SK-N-MC (cell line): ENCODE results near the gene MCU.
"Not testable (repeated sequence)": the region's sequence is repeated elsewhere in the genome, so short reads cannot be mapped to it uniquely, and the experiment has no call there.

Experiments used
- DNase-seq: peaks from one replicate; pipeline ENCODE4 v3.0.0-alpha.2; 2011; ENCODE audit warnings: low read depth, low spot score
- H3K27ac ChIP-seq: fragments of 200-600 bp; sonication (generic); 2 replicates; pipeline ENCODE4 v1.5.1; 2016; ENCODE audit warnings: mixed run types
- H3K36me3 ChIP-seq: fragments of 200-600 bp; sonication (generic); 2 replicates; pipeline ENCODE4 v1.6.1; 2017; ENCODE audit warnings: antibody characterized with exemption, low read length, mixed read lengths; ENCODE audit not compliant: insufficient read depth
- H3K4me3 ChIP-seq: fragments of 200-600 bp; sonication (generic); 2 replicates; pipeline ENCODE4 v1.5.1; 2016
- H3K9ac ChIP-seq: fragments of 200-600 bp; sonication (generic); 2 replicates; pipeline ENCODE4 v1.8.0; 2017; ENCODE audit warnings: mixed run types, mixed read lengths; ENCODE audit not compliant: insufficient read length
- H3K9me3 ChIP-seq: fragments of 200-600 bp; sonication (generic); 2 replicates; pipeline ENCODE4 v1.6.1; 2017; ENCODE audit warnings: low read depth, mild to moderate bottlenecking, antibody characterized with exemption, low read length, moderate library complexity, mixed read lengths
- EZH2 ChIP-seq: fragments of 200-600 bp; sonication (generic); IDR thresholded peaks from one replicate; pipeline ENCODE4 v1.6.1; 2017; ENCODE audit warnings: antibody characterized with exemption
- FOXP2 ChIP-seq: optimal IDR thresholded peaks from 2 replicates; pipeline ENCODE3; 2011; ENCODE audit warnings: mild to moderate bottlenecking, moderate library complexity; ENCODE audit not compliant: insufficient read depth; ENCODE audit errors: extremely low read length, control extremely low read depth
- POLR2AphosphoS5 ChIP-seq: IDR thresholded peaks from 2 replicates; pipeline ENCODE4 v1.6.1; 2012; ENCODE audit warnings: mild to moderate bottlenecking, low read depth, low read length, borderline replicate concordance

MCU gene

GRCh38 chr10:72744566-72744965 lies 52.6 kb downstream of the MCU start:
- no peak overlapping the region for H3K9ac ChIP-seq
- no peak overlapping the region for H3K4me3 ChIP-seq
- no peaks in the 10 kb centered on the region for H3K36me3 ChIP-seq
- H3K27ac ChIP-seq: no peak overlapping the region
- no peak for DNase-seq
- TF ChIP-seq EZH2: no peak
- TF ChIP-seq FOXP2: no peak
- TF ChIP-seq POLR2AphosphoS5: no peak
- H3K9me3 ChIP-seq: no peaks in the 10 kb centered on the region

- Histone ChIP-seq H3K9me3 (no peaks in the 10 kb centered on the region), H3K36me3 (no peaks in the 10 kb centered on the region), H3K27ac (no peak overlapping the region), H3K4me3 (no peak overlapping the region), H3K9ac (no peak overlapping the region)
- DNase-seq: no peak
- TF ChIP-seq FOXP2 (no peak), POLR2AphosphoS5 (no peak), EZH2 (no peak)
Measured at GRCh38 chr10:72746426-72747363, 54.8 kb downstream of the MCU start.

- DNase-seq: no peak
- H3K9ac ChIP-seq: no peak overlapping the region
- no peak overlapping the region for H3K4me3 ChIP-seq
- H3K36me3 ChIP-seq: no peaks in the 10 kb centered on the region
- H3K27ac ChIP-seq: no peak overlapping the region
- no peaks in the 10 kb centered on the region for H3K9me3 ChIP-seq
- no peak for TF ChIP-seq EZH2
- no peak for TF ChIP-seq FOXP2
- no peak for TF ChIP-seq POLR2AphosphoS5
Measured at GRCh38 chr10:72747521-72747920, 55.6 kb downstream of the MCU start.

- TF ChIP-seq POLR2AphosphoS5 (no peak), EZH2 (no peak)
- Histone ChIP-seq H3K4me3 (no peak overlapping the region), H3K36me3 (no peaks in the 10 kb centered on the region), H3K9me3 (no peaks in the 10 kb centered on the region), H3K27ac (no peak overlapping the region), H3K9ac (no peak overlapping the region)
- no peak for DNase-seq
Measured at GRCh38 chr10:72753760-72754231, 61.9 kb downstream of the MCU start.

- no peak overlapping the region for H3K4me3 ChIP-seq
Measured at GRCh38 chr10:72754275-72755032, 62.5 kb downstream of the MCU start.

GRCh38 chr10:72756674-72757385 lies 64.9 kb downstream of the MCU start:
- Histone ChIP-seq H3K4me3 (no peak overlapping the region), H3K36me3 (no peaks in the 10 kb centered on the region), H3K9me3 (no peaks in the 10 kb centered on the region), H3K27ac (no peak overlapping the region), H3K9ac (no peak overlapping the region)
- TF ChIP-seq EZH2: no peak
- no peak for TF ChIP-seq FOXP2
- TF ChIP-seq POLR2AphosphoS5: no peak
- no peak for DNase-seq

More at GRCh38 chr10:72754275-72755032, 62.5 kb downstream of the MCU start:
- Histone ChIP-seq H3K9me3 (no peaks in the 10 kb centered on the region), H3K9ac (no peak overlapping the region), H3K27ac (no peak overlapping the region), H3K36me3 (no peaks in the 10 kb centered on the region)
- TF ChIP-seq FOXP2 (no peak), EZH2 (no peak), POLR2AphosphoS5 (no peak)
- no peak for DNase-seq

- no peaks in the 10 kb centered on the region for H3K36me3 ChIP-seq
- no peak for TF ChIP-seq EZH2
- TF ChIP-seq POLR2AphosphoS5: no peak
- TF ChIP-seq FOXP2: no peak
- H3K9me3 ChIP-seq: no peaks in the 10 kb centered on the region
- H3K4me3 ChIP-seq: no peak overlapping the region
- H3K27ac ChIP-seq: no peak overlapping the region
- H3K9ac ChIP-seq: no peak overlapping the region
- DNase-seq: no peak
Measured at GRCh38 chr10:72757732-72758131, 65.8 kb downstream of the MCU start.

GRCh38 chr10:72758930-72759329 lies 67.0 kb downstream of the MCU start:
- not testable (repeated sequence) for DNase-seq

More at GRCh38 chr10:72758930-72759329, 67.0 kb downstream of the MCU start:
- H3K36me3 ChIP-seq, H3K9ac ChIP-seq, H3K27ac ChIP-seq, H3K9me3 ChIP-seq, H3K4me3 ChIP-seq: not testable (repeated sequence)
